HepG2 (cell line): Measurements from ENCODE around the gene LGALS16. TPM values are rescaled to one million over a fixed set of nuclear protein-coding genes. Genes with fewer than 3 reads are reported as not detected.

Source experiments
- ATAC-seq: fragments of 200-7000 bp; cut with Tn5 transposase; 3 replicates; pipeline ENCODE4 v1.9.1; 2020; ENCODE audit warnings: mild to moderate bottlenecking, moderate library complexity
- BruUV-seq: library from RNA; stranded (reverse); fragments of 400-500 nt; replicated peaks from 2 replicates; lab custom pipeline; 2021; lab: Mats Ljungman, UMichigan
- CTCF ChIA-PET: fragments of 300-600 bp; formaldehyde crosslinking; extraction: SDS; loops from one replicate; lab custom pipeline; 2021; ENCODE audit warnings: low total read pairs, inconsistent platforms, low intra/inter-chr PET ratio; lab: Yijun Ruan, JAX
- POLR2A ChIA-PET: fragments of 350-600 bp; sonication (Branson Sonifier 250); formaldehyde crosslinking; loops from one replicate; lab custom pipeline; 2020; ENCODE audit warnings: antibody characterized with exemption, inconsistent platforms; lab: Yijun Ruan, JAX
- DNase-seq: peaks from one replicate; pipeline ENCODE4 v3.0.0-alpha.2; 2015; ENCODE audit warnings: low spot score
- FAIRE-seq: peaks from 3 replicates; lab custom pipeline; 2011; peaks lifted over from hg19 to GRCh38; lab: Jason Lieb, UNC
- H2AFZ ChIP-seq: one replicate; pipeline ENCODE4 v1.6.1; 2011; ENCODE audit warnings: low read length, inconsistent platforms
- H3K27ac ChIP-seq: fragments of 300-600 bp; 3 replicates; pipeline ENCODE4 v1.8.0; 2011; ENCODE audit warnings: mixed run types, mild to moderate bottlenecking, mixed read lengths, low read length, inconsistent platforms; ENCODE audit not compliant: insufficient read depth; ENCODE audit errors: extremely low read length
- H3K27me3 ChIP-seq, 2 experiments: fragments of 200-600 bp in 1 of 2; 2 replicates in 1 of 2; 3 replicates in 1 of 2; pipeline versions ENCODE4 v1.6.0 to v1.8.0; 2011; ENCODE audit warnings: low read length in 2 of 2, mild to moderate bottlenecking in 2 of 2, moderate library complexity in 2 of 2, inconsistent platforms in 1 of 2; ENCODE audit not compliant: insufficient read depth in 2 of 2, control insufficient read depth in 1 of 2
- H3K36me3 ChIP-seq, 2 experiments: fragments of 200-600 bp in 1 of 2; replicated peaks in 1 of 2; 2 replicates in 1 of 2; 3 replicates in 1 of 2; pipeline versions ENCODE4 v1.5.1 to v1.8.0; 2011; ENCODE audit warnings: low read length in 2 of 2, inconsistent platforms in 1 of 2; ENCODE audit not compliant: insufficient read depth in 2 of 2, control insufficient read depth in 1 of 2
- H3K4me1 ChIP-seq: 2 replicates; pipeline ENCODE4 v1.5.1; 2012; ENCODE audit warnings: low read length, inconsistent platforms; ENCODE audit not compliant: insufficient read depth
- H3K4me2 ChIP-seq: 2 replicates; pipeline ENCODE4 v1.6.0; 2011; ENCODE audit warnings: low read depth, low read length, inconsistent platforms
- H3K4me3 ChIP-seq, 3 experiments: fragments of 200-600 bp in 1 of 3; sonication (generic), shearing (Covaris generic) in 1 of 3; replicated peaks in 1 of 3; 2 replicates each; pipeline ENCODE4 v1.5.1; 2011 to 2016; ENCODE audit warnings: low read length in 3 of 3, inconsistent platforms in 2 of 3, low read depth in 2 of 3, mild to moderate bottlenecking in 2 of 3, control low read depth in 1 of 3, mixed read lengths in 1 of 3; ENCODE audit not compliant: insufficient read depth in 1 of 3
- H3K79me2 ChIP-seq: one replicate; pipeline ENCODE4 v1.6.1; 2011; ENCODE audit warnings: low read length, inconsistent platforms; ENCODE audit not compliant: insufficient read depth
- H3K9ac ChIP-seq: 2 replicates; pipeline ENCODE4 v1.6.0; 2011; ENCODE audit warnings: mild to moderate bottlenecking, low read depth, low read length, inconsistent platforms; ENCODE audit not compliant: insufficient read depth
- H3K9me3 ChIP-seq: 2 replicates; pipeline ENCODE4 v1.5.1; 2012; ENCODE audit warnings: mild to moderate bottlenecking, low read length
- H4K20me1 ChIP-seq: 2 replicates; pipeline ENCODE4 v1.6.0; 2011; ENCODE audit warnings: inconsistent platforms, mild to moderate bottlenecking, low read length, moderate library complexity; ENCODE audit not compliant: insufficient read depth
- DNMT3B ChIP-seq: conservative IDR thresholded peaks from 2 replicates; pipeline ENCODE4 v1.6.1; 2016; ENCODE audit warnings: missing biosample characterization, control low read depth
- EEA1 ChIP-seq: sonication (generic); formaldehyde crosslinking; IDR thresholded peaks from 2 replicates; pipeline ENCODE4 v1.5.1; 2020; ENCODE audit warnings: mild to moderate bottlenecking, missing genetic modification reagents, borderline replicate concordance
- EP300 ChIP-seq, 3 experiments: sonication (generic) in 1 of 3; formaldehyde crosslinking in 1 of 3; IDR thresholded peaks; 2 replicates each; pipeline versions ENCODE4 v1.5.1 to v1.6.1; 2011 to 2020; ENCODE audit warnings: low read depth in 2 of 3, low read length in 2 of 3, borderline replicate concordance in 1 of 3, improper control_type of control experiment in 1 of 3, mild to moderate bottlenecking in 1 of 3, missing genetic modification reagents in 1 of 3, moderate library complexity in 1 of 3
- HMGXB4 ChIP-seq, 2 experiments: sonication (generic) in 1 of 2; formaldehyde crosslinking in 1 of 2; IDR thresholded peaks; 2 replicates each; pipeline versions ENCODE4 v1.4.0 to v1.6.1; 2018 to 2020; ENCODE audit warnings: missing genetic modification reagents in 2 of 2, borderline replicate concordance in 1 of 2, low read depth in 1 of 2, mild to moderate bottlenecking in 1 of 2, missing biosample characterization in 1 of 2
- KDM2A ChIP-seq: sonication (generic); formaldehyde crosslinking; IDR thresholded peaks from 2 replicates; pipeline ENCODE4 v1.4.0; 2020; ENCODE audit warnings: low read depth, missing genetic modification reagents, borderline replicate concordance
- MAZ ChIP-seq, 2 experiments: sonication (generic) in 1 of 2; formaldehyde crosslinking in 1 of 2; IDR thresholded peaks; 2 replicates each; pipeline versions ENCODE4 v1.5.0 to v1.6.1; 2012 to 2020; ENCODE audit warnings: low read depth in 2 of 2, mild to moderate bottlenecking in 2 of 2, borderline replicate concordance in 1 of 2, improper control_type of control experiment in 1 of 2, low read length in 1 of 2, missing genetic modification reagents in 1 of 2, moderate library complexity in 1 of 2
- MED13 ChIP-seq: sonication (generic); formaldehyde crosslinking; IDR thresholded peaks from 2 replicates; pipeline ENCODE4 v1.5.0; 2020; ENCODE audit warnings: missing genetic modification reagents
- THAP11 ChIP-seq: IDR thresholded peaks from 2 replicates; pipeline ENCODE4 v1.6.1; 2016; ENCODE audit warnings: missing biosample characterization, missing genetic modification reagents
- ZNF225 ChIP-seq: sonication (generic); formaldehyde crosslinking; IDR thresholded peaks from 2 replicates; pipeline ENCODE4 v1.4.0; 2020; ENCODE audit warnings: mild to moderate bottlenecking, missing genetic modification reagents
- ZNF589 ChIP-seq: sonication (generic); formaldehyde crosslinking; conservative IDR thresholded peaks from 2 replicates; pipeline ENCODE4 v1.8.0; 2022; ENCODE audit warnings: mild to moderate bottlenecking, moderate library complexity, missing genetic modification reagents
- WGBS: methylation state at CpG from one replicate; pipeline ENCODE4 v1.1.6; 2017; ENCODE audit warnings: low lambda C conversion rate; 5-methylcytosine and 5-hydroxymethylcytosine counted together
- in situ Hi-C: cut with HindIII; loops from 2 replicates; pipeline ENCODE4 v1.10.0; 2017; ENCODE audit warnings: low pct_unique_long_range_greater_than_20kb; ENCODE audit not compliant: extremely low pct_ligation_motif_present
- intact Hi-C: fragments of 100-400 bp; cut with micrococcal nuclease; formaldehyde crosslinking; loops from one replicate; pipeline ENCODE4 v1.10.0; 2022; ENCODE audit not compliant: unreplicated experiment
- polyA plus RNA-seq, 8 experiments: library from polyadenylated mRNA; depleted of rRNA in 3 of 8; stranded (reverse) in 7 of 8; unstranded in 1 of 8; fragments of >200 nt; fragmentation: Illumina TruSeq in 4 of 8; extraction: Trizol in 4 of 8; gene quantifications; 2 replicates each; pipeline versions ENCODE4 v1.2.1 to v1.2.3, GENCODE V29; 2011 to 2016; ENCODE audit warnings: low read depth in 4 of 8, missing spikeins in 1 of 8, mixed read lengths in 1 of 8; ENCODE audit not compliant: insufficient read depth in 1 of 8
- total RNA-seq, 5 experiments: library from RNA; depleted of rRNA; stranded (reverse); fragments of >200 nt; fragmentation: Illumina TruSeq; extraction: Trizol; gene quantifications; 2 replicates each; pipeline ENCODE4 v1.2.3, GENCODE V29; 2016; ENCODE audit warnings: low read depth in 1 of 5

Gene LGALS16
- total and polyA plus RNA-seq, 2 of the 13 experiments (the other 11 are each of a cell fraction or from before 2014, with no cell fraction given): not detected

GRCh38 chr19:39708594-39708993 is 52.9 kb downstream of the LGALS16 start:
- Histone ChIP-seq H4K20me1 (no peaks in the 10 kb centered on the region), H3K4me2 (no peak overlapping the region), H3K36me3 (no peaks in the 10 kb centered on the region), H3K27ac (no peak overlapping the region), H3K27me3 (no peaks in the 10 kb centered on the region; a peak in 2 of 5 replicates), H3K9me3 (no peaks in the 10 kb centered on the region), H3K4me3 (no peak overlapping the region), H3K9ac (no peak overlapping the region), H2AFZ (no peak overlapping the region)
- CTCF ChIA-PET: no interaction called here
- DNase-seq (no peak), ATAC-seq (no peak)
- no TSS peak for BruUV-seq
- TF ChIP-seq MAZ (IDR thresholded peaks at IDR 0.05; ENCODE audit: borderline replicate concordance, low read depth, low read length) (no peak), MAZ (CRISPR knock-in tag; IDR thresholded peaks at IDR 0.05; ENCODE audit: low read depth) (no peak), MED13 (CRISPR knock-in tag) (no peak), EEA1 (CRISPR knock-in tag) (no peak), KDM2A (CRISPR knock-in tag) (no peak)
- TF ChIP-seq, all 625 proteins: peak for 0
- Histone ChIP-seq H3K79me2 (no peaks in the 10 kb centered on the region), H3K4me1 (peaks cover 15% of the 10 kb centered on the region)
- no peak for FAIRE-seq
- WGBS: 29% methylated on average over 6 of the region's 6 CpGs
- intact Hi-C loops (no loop called here), in situ Hi-C loops (no loop called here)
- POLR2A ChIA-PET: no interaction called here

- no peak for FAIRE-seq
Measured at GRCh38 chr19:39709026-39709872, 53.5 kb downstream of the LGALS16 start.

More at GRCh38 chr19:39709026-39709872, 53.5 kb downstream of the LGALS16 start:
- ChIA-PET CTCF (no interaction called here), POLR2A (no interaction called here)
- no peak overlapping the region for H3K27ac ChIP-seq
- no peak overlapping the region for H2AFZ ChIP-seq
- no peaks in the 10 kb centered on the region for H4K20me1 ChIP-seq
- H3K4me2 ChIP-seq: no peak overlapping the region
- H3K4me3 ChIP-seq: no peak overlapping the region
- in situ Hi-C loops: no loop called here
- H3K9ac ChIP-seq: no peak overlapping the region
- H3K27me3 ChIP-seq: no peaks in the 10 kb centered on the region; a peak in 2 of 5 replicates
- no peaks in the 10 kb centered on the region for H3K9me3 ChIP-seq
- peaks cover 15% of the 10 kb centered on the region for H3K4me1 ChIP-seq
- TF ChIP-seq DNMT3B: no peak
- no peak for TF ChIP-seq THAP11 (CRISPR knock-in tag)
- TF ChIP-seq EP300 (IDR thresholded peaks at IDR 0.05; ENCODE audit: low read depth in 2 of 2, low read length in 2 of 2): no peak
- no peak for TF ChIP-seq EP300 (CRISPR knock-in tag; IDR thresholded peaks at IDR 0.05; ENCODE audit: borderline replicate concordance)
- TF ChIP-seq HMGXB4 (CRISPR knock-in tag; IDR thresholded peaks at IDR 0.05; ENCODE audit: borderline replicate concordance in 1 of 2, low read depth in 1 of 2): no peak
- no peak for TF ChIP-seq ZNF225
- no peak for TF ChIP-seq ZNF589 (CRISPR knock-in tag)
- TF ChIP-seq, all 625 proteins: peak for 0
- ATAC-seq (no peak), DNase-seq (no peak)
- intact Hi-C loops: no loop called here
- no peaks in the 10 kb centered on the region for H3K79me2 ChIP-seq
- H3K36me3 ChIP-seq: no peaks in the 10 kb centered on the region
- 27% methylated on average over 5 of the region's 5 CpGs for WGBS
- no TSS peak for BruUV-seq
